VCaP (cell line): ENCODE measurements around the gene B3GALNT1.
"Not testable (repeated sequence)": the region's sequence is repeated elsewhere in the genome, so short reads cannot be mapped to it uniquely, and the experiment has no call there.

Source experiments
- H3K27ac ChIP-seq: fragments of 450-650 bp; 2 replicates; pipeline ENCODE4 v1.5.1; 2017
- CTCF ChIP-seq: fragments of 450-650 bp; conservative IDR thresholded peaks from 2 replicates; pipeline ENCODE4 v1.5.1; 2017; ENCODE audit warnings: mild to moderate bottlenecking, moderate library complexity

The B3GALNT1 gene

DNA sequence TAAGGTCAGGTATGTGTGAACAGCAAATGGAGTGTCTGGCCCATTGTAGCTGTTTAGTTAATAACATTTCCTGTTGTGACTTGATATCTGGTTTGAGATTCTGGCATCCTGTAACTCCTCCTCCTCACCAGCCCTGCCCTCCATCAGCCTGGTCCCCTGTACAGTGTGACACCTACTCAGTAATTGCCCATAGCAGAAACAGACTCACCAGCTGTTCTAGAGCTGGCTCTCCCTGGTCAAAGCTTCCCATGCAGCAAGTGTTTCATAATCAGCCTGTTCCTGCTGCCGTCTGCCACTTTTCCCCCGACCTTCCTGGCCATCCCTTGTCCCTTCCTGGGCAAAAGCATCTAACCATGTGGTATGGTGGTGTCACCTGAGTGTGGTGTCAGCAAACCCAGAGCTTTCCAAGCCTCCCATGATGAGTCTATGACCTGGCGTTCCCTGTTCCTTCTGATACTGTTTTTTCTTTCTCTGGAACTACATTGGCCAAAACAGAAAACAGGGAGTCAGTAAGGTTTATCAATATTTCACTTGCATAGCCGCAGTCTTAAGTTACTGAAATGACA, 55.4 kb downstream of the B3GALNT1 start:
- no peak for TF ChIP-seq CTCF
- H3K27ac ChIP-seq: no peak overlapping the region

- TF ChIP-seq CTCF: no peak
- H3K27ac ChIP-seq: no peak overlapping the region
Measured at GRCh38 chr3:161043336-161044035, 61.7 kb downstream of the B3GALNT1 start.

DNA sequence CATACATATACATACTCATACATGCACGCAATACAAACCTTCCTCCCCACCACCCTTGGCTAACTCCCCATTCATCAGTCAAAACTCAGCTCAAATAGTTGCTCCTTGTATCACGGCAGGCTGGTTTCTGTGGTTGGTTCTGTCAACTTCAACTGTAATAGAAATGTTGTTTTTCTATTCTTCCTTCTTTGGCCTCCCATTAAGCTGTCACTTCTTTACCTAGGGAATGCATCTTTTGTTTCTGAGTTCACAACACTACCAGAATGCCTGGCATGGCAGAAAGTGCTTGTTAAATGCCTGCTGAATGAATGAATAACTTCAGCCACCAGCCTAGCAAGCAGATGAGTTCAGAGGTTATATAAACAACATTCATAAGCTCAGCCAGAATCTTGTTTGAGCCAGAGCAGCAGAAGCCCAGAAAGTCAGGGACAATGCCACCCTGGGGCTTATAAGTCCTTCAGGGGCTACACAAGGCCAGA, 63.1 kb downstream of the B3GALNT1 start:
- peak overlapping the region; percentile 52 for H3K27ac ChIP-seq
- TF ChIP-seq CTCF: no peak

- H3K27ac ChIP-seq: no peak overlapping the region
- no peak for TF ChIP-seq CTCF
Measured at GRCh38 chr3:161038725-161039124, 66.4 kb downstream of the B3GALNT1 start.

GRCh38 chr3:161035711-161036110, 69.4 kb downstream of the B3GALNT1 start:
- no peak overlapping the region for H3K27ac ChIP-seq
- TF ChIP-seq CTCF: no peak

DNA sequence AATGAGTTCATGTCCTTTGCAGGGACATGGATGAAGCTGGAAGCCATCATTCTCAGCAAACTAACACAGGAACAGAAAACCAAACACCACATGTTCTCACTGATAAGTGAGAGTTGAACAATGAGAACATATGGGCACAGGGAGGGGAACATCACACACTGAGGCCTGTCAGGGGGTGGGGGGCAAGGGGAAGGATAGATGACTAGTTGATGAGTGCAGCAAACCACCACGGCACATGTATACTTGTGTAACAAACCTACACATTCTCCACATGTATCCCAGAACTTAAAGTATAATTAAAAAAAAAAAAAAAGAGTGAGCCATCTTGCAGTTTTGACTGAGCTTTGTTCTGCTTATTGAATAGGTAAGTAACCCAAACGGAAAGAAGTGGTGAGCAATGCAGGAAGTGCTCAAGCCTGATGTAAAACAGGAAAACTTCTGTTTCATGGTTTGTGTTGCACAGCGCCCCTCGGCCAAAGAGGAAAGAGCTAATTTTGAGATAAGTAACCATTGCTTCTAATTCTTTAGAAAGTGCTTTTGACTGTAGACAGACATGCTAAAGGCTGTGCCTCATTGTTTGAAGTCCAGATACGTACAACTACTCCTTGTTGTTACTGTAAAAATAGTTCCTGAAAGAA, 70.1 kb downstream of the B3GALNT1 start:
- H3K27ac ChIP-seq: not testable (repeated sequence)
